Fibroblast of skin of left quadriceps (primary cell): ENCODE measurements around the gene BPTF.
A peak's percentile ranks its signal among the peaks of the same experiment; 100 is the strongest.
"Not testable (repeated sequence)": the region's sequence is repeated elsewhere in the genome, so short reads cannot be mapped to it uniquely, and the experiment has no call there.

Experiments used
- DNase-seq, 2 experiments: peaks; one replicate each; pipeline ENCODE4 v3.0.0-alpha.2; 2013; ENCODE audit warnings: low read depth in 2 of 2

Gene BPTF

DNA sequence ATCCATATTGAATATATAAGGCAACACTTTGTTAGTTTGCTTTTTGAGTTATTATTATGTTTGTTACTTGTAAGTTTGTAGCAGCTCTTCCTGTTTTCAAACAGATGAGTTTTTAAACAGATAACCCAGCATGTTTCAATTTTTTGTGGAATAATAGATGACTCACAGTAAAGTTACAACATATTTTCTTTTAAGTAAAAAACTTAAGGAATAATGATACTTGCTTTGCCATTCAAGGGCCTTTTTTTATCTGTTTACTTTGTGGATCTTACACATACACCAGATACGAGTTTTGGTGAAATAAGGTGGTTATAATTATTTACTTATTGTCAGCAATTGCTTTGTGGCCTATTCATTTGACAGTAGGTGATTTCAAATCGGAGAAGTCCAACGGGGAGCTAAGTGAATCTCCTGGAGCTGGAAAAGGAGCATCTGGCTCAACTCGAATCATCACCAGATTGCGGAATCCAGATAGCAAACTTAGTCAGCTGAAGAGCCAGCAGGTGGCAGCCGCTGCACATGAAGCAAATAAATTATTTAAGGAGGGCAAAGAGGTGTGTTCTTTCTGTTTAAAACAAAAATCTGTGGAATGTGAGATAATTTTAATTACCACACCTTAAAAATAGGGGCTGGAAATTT is 66.3 kb downstream of the BPTF start:
- peak; percentile 9 to 22 for DNase-seq

DNA sequence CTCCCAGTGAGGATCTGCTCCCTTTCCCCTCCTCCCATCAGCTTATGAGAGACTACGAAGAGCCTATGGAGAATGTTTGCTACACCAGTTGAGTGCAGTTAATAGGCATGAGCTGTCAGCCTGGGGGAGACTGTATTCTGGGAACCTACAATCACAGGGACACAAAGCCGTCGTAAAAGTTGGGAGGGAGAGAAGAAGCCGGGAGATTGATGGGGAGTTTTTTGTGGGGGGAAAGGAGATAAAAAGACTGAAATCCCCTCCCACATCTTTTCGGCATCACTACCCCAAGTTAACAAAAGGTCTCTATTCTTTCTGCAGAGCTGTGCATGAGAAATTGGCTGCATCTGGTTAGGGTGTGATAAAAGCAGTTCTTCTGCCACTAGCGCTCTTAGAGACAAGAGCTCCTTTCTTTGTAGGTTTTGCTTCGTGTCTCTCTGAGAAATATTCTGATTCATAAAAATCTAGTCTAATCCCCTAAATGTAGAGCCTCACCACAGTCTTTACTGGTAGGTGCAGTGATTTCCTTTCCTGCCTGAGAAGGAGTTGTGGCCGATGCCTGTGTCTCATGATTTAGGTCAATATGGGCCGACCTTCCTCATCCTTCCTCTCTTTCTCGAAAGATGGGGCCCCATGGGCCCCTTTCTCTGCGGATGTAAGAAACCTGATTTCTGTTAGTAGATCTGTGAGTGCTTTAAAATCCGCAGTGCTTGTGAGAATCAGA is 77.4 kb downstream of the BPTF start:
- no peak for DNase-seq

- not testable (repeated sequence) for DNase-seq
Measured at GRCh38 chr17:67905298-67905697, 80.0 kb downstream of the BPTF start.

DNA sequence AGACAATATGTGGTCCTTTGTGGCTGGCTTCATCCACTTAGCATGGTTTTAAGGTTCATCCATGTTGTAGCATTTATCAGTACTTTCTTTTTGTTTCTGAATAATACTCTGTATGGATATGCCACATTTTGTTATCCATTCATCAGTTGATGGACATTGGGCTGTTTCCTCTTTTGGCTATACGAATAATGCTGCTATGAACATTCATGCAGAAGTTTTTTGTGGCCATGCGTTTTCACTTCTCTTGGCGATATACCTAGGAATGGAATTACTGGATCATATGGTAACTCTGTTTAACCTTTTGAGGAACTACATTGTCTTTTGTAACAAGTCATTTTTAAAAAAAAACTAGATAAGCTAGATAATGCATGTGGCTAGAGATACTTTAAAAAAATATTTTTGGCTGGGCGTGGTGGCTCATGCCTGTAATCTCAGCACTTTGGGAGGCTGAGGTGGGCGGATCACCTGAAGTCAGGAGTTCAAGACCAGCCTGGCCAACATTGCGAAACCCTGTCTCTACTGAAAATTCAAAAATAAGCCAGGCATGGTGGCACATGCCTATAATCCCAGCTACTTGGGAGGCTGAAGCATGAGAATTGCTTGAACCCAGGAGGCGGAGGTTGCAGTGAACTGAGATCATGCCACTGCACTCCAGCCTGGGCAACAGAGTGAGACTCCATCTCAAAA is 85.0 kb downstream of the BPTF start:
- DNase-seq: not testable (repeated sequence)

DNA sequence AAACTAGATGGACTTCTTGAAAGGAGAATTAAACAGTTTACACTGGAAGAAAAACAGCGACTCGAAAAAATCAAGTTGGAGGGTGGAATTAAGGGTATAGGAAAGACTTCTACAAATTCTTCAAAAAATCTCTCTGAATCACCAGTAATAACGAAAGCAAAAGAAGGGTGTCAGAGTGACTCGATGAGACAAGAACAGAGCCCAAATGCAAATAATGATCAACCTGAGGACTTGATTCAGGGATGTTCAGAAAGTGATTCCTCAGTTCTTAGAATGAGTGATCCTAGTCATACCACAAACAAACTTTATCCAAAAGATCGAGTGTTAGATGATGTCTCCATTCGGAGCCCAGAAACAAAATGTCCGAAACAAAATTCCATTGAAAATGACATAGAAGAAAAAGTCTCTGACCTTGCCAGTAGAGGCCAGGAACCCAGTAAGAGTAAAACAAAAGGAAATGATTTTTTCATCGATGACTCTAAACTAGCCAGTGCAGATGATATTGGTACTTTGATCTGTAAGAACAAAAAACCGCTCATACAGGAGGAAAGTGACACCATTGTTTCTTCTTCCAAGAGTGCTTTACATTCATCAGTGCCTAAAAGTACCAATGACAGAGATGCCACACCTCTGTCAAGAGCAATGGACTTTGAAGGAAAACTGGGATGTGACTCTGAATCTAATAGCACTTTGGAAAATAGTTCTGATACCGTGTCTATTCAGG is 85.9 kb downstream of the BPTF start:
- DNase-seq: no peak

- no peak for DNase-seq
Measured at GRCh38 chr17:67912088-67912487, 86.8 kb downstream of the BPTF start.

- DNase-seq: no peak
Measured at GRCh38 chr17:67912656-67913055, 87.4 kb downstream of the BPTF start.

DNA sequence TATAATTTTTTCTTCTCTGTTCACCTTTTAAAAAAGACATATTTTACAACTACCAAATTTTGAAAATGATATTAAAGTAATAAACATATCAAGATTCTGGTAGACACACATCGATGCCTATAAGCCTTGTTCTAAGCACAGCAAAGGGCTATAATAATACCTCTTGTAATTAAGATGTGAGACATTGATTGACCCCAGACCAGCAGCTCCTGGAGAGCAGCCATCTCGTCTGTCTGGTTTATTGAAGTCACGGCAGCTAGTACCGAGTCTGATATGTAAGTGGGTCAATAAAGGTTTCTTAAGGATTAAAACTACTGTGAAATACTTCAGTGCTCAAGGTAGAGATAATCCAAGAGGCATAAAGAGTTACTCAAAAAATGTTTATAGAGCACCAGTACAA is 94.9 kb downstream of the BPTF start:
- no peak for DNase-seq

DNA sequence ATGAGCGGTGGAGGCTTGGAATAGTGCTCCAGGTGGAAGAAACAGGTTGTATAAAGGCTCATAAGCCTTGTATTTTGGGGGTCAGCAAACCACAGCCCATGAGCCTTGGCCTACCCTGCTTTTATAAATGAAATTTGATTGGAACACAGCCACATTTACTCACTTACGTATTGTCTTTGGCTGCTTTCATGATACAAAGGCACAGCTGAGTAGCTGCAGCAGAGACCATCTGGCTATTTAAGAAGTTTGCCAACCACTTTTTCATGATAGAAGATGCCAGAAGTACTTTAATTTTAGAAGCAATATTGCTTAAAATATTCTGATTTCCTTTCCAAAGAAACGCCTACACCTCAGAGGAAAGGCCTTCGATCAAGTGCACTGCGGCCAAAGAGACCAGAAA is 97.2 kb downstream of the BPTF start:
- DNase-seq: no peak

- DNase-seq: not testable (repeated sequence)
Measured at GRCh38 chr17:67928842-67929241, 103.5 kb downstream of the BPTF start.

DNA sequence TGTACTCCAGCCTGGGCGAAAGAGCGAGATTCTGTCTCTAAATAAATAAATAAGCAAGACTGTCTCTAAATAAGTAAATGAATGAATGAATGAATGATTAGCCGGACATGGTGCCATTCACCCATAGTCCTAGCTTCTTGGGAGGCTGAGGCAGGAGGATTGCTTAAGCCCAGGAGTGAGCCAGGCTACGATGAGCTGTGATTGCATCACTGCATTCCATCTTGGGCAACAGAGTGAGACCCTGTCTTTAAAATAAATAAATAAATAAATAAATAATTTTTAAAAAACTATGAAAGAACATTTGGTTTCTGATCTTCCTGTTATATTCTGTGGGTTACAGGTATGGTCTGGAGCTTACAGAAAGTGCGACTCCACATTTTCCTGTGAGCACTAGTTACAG is 105.9 kb downstream of the BPTF start:
- no peak for DNase-seq

GRCh38 chr17:67942810-67943209 is 117.5 kb downstream of the BPTF start:
- no peak for DNase-seq

DNA sequence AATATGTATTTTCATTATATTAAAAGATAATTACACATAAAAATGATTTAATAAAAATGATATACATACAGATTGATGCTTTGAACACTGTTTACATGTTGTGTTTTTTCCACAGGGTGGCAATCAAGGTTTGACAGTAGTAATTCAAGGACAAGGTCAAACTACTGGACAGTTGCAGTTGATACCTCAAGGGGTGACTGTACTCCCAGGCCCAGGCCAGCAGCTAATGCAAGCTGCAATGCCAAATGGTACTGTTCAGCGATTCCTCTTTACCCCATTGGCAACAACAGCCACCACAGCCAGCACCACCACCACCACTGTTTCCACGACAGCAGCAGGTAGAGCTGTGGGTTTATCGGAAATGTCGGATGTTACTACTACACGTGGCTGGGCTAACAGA is 118.7 kb downstream of the BPTF start:
- no peak for DNase-seq

GRCh38 chr17:67946513-67946912 is 121.2 kb downstream of the BPTF start:
- DNase-seq: no peak

DNA sequence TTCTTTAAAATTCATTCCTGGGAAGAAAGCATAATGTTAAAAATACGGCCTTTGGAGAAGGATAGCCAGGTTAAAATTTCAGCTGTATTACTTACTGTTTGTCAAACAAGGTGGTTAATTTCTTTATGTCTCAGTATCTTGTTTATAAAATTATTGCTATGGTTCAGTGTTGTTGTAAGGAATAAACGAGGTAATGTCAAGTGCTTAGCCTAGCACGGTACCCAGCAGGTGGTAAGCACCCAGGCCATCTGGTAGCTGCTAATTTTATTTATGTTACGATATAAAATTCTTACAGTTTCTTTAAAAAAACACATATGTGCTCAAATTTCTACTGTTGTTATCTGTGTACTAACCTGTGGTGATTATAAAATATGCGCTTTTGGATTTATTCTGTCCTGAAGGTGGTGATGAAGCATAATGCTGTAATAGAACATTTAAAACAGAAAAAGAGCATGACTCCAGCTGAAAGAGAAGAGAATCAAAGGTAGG is 122.1 kb downstream of the BPTF start:
- no peak for DNase-seq

- no peak for DNase-seq
Measured at GRCh38 chr17:67950945-67951344, 125.6 kb downstream of the BPTF start.

GRCh38 chr17:67959510-67959909 is 134.2 kb downstream of the BPTF start:
- no peak for DNase-seq

DNA sequence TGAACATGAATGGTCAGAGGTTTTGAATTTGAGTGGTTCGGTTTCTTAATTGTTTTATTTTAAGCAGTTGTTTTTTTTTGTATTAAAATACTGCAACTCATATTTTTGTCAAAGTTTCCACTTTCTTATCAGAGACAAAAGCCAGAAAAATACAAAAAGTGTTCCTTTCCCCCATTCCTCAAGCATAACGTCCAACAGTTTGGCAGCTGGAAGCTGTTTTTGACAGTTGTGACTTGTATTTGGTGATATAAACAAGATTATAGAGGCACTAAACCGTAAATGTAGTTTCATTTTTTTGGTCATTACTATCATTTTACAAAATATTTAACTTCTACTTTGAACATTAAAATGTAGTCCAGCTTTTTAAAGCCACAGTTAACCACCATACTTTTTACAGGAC is 135.0 kb downstream of the BPTF start:
- not testable (repeated sequence) for DNase-seq

DNA sequence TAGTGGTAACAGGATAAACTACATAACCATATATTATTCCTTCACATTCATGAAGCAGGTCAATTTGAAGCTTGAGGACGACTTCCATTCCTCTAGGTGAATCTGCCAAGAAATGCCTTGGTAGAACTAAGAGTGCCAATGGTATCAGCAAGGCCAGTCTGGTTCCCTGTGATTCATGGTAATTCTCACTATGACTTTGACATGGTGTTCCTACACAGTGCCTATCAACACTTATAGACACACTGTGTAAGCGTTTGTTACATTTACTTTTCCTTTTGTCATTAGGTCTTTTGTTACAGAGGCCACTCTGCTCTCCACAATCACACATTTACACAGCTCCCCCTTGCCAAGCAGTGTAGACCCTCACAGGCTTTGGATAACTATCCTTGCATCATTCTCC is 136.9 kb downstream of the BPTF start:
- not testable (repeated sequence) for DNase-seq

DNA sequence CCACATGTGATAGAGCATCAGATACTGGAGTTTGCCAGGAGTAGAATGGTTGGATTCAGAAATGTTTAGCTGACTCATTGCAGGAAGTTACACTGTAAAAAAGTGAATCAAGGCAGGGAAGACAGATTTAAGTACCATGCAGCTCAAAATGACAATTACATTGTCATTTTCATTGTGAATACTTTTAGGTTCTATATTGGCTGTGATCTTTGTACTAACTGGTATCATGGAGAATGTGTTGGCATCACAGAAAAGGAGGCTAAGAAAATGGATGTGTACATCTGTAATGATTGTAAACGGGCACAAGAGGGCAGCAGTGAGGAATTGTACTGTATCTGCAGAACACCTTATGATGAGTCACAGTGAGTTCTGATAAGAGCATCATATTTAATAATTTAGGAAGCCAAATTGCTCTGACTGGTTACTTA is 137.9 kb downstream of the BPTF start:
- DNase-seq: peak; percentile 13 to 24

- DNase-seq: no peak
Measured at GRCh38 chr17:67970783-67971182, 145.5 kb downstream of the BPTF start.

DNA sequence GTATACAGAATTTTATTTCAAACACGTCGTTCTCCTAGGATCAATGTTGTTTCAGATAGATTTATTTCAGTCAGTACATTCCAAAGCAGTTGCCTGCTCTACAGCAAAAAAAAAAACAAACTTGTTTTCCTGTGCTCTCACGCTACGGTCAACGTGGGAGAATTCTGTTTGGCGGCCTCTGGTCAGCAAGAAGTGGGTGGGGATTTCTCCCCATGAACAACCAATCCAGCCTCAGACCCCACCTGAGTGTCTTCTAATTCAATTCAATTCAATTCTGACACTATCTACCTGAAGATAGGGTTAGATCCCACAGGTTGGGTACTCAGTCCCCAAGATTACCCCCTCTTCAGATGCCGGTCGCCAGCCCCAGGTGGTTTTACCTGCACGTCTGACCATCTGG is 148.9 kb downstream of the BPTF start:
- DNase-seq: no peak
